HG02840 (cell line): Measurements from ENCODE around the gene PNPLA3.

Experiments
- ATAC-seq: cut with Tn5 transposase; IDR thresholded peaks from one replicate; pipeline ENCODE4 v1.9.1; 2021; ENCODE audit warnings: mild to moderate bottlenecking, moderate library complexity, moderate number of reproducible peaks; ENCODE audit not compliant: unreplicated experiment, low FRiP score

The PNPLA3 gene, protein sequence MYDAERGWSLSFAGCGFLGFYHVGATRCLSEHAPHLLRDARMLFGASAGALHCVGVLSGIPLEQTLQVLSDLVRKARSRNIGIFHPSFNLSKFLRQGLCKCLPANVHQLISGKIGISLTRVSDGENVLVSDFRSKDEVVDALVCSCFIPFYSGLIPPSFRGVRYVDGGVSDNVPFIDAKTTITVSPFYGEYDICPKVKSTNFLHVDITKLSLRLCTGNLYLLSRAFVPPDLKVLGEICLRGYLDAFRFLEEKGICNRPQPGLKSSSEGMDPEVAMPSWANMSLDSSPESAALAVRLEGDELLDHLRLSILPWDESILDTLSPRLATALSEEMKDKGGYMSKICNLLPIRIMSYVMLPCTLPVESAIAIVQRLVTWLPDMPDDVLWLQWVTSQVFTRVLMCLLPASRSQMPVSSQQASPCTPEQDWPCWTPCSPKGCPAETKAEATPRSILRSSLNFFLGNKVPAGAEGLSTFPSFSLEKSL

GRCh38 chr22:43923631-43924464 lies at the start of gene PNPLA3:
PNPLA3 (plus strand) TSS chr22:43923805; CDS start chr22:43923912, 107 bp downstream.
- no peak for ATAC-seq

DNA sequence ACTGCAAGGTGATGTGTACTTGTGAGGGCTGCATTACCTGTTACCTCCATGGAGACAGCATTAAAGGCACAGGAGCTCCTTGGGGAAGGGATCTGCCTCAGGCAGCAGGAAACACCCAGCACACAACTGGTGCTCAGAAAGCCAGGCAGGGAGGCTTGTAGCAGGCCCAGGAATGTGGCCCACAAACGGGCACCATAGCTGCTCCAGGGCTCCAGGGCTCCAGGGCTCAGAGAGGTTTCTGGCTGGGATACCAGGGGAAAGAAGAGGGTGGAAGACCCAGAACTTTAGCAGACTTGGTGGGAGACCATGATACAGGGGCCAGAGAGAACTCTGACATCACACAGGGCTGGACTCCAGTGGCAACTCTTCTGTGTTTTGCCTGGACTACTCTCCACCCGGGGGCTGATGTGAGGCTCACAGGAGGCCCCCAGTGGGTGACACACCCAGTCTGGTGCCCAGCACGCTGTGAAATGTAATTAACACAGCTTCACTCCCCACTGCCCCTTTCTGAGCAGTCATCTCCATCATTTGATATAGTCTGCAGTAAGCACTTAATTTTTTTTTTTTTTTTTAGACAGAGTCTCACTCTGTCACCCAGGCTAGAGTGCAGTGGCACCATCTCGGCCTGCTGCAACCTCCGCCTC lies 46.6 kb upstream of the PNPLA3 start:
- no peak for ATAC-seq

- ATAC-seq: no peak
Observed at GRCh38 chr22:43878079-43878795, 45.4 kb upstream of the PNPLA3 start.

GRCh38 chr22:43878831-43879550 lies 44.6 kb upstream of the PNPLA3 start:
- ATAC-seq: no peak

DNA sequence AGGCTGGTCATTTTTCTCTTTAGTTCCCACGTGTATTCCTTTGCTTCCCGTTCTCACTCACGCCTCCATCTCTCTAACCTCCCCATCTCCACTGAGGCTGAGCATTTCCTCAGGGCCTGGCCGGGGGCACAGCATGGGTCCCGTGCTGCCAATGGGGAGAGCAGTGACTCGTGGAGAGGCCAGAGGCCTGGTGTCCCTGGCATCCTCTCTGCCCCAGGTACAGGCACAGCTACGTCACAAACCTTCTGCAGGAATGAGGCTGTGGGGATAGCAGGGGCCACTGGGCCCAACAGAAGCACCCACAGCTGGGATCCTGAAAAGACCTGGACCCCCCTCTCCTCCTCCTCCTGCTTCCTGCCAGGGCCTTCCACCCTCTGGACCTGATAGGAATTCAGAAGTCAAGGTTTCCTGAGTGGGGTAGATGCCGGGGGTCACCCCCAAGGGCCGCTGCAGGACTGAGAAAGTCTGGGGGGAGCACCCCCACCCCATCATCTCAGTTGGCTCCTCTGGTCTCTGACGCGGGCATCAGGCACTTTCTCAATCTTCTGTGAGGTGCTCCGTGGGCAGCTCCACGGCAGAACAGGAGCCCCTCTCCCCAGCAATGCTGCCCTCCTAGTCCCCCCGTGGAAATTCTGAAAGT lies 43.6 kb upstream of the PNPLA3 start:
- no peak for ATAC-seq

- no peak for ATAC-seq
Observed at GRCh38 chr22:43880541-43880991, 43.0 kb upstream of the PNPLA3 start.

DNA sequence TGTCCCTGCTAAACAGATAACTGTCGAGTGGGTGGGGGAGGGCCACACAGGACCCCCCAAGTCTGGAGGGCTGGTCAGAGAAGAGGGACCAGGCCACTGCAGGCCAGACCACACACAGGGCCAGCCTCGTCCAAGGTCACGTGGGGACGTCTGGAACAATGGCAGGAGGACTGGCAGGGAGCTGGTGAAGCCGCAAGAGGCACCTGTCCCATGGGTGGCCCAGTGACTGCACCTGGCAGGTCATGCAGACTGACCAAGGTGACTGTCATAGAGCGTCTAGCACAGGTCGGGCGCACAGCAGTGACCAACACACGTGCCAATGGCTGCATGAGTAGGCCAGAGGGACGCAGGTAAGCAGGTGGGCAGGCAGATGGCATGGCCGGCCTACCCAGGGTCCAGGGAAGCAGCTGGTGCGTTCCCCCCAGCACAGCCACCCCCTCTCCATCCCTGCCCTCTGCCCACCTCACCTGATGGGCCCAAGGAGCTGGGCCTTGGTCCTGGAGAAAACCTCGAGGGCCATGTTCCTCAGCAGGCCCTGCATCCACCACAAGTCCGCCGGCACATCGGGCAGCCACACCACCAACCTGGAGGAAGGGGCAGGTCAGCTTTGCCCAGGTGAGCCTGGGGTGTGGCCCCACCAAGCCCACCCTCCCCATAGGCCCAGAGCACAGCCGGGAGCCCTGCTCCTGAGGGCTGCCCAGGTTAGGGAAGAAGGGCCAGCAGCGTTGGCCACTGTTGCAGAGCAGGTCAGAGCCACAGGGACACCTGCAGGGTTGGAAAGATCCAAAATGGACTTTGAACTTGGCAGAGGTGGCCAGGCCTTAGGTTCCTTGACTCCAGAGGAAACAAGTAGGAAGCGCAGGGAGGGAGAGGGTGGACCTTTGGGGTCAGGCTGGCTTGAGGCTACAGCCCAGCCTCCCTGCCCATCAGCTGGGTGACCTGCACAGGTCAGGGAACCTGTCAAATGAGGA lies 42.2 kb upstream of the PNPLA3 start:
- ATAC-seq: no peak

- no peak for ATAC-seq
Observed at GRCh38 chr22:43882122-43882767, 41.4 kb upstream of the PNPLA3 start.

DNA sequence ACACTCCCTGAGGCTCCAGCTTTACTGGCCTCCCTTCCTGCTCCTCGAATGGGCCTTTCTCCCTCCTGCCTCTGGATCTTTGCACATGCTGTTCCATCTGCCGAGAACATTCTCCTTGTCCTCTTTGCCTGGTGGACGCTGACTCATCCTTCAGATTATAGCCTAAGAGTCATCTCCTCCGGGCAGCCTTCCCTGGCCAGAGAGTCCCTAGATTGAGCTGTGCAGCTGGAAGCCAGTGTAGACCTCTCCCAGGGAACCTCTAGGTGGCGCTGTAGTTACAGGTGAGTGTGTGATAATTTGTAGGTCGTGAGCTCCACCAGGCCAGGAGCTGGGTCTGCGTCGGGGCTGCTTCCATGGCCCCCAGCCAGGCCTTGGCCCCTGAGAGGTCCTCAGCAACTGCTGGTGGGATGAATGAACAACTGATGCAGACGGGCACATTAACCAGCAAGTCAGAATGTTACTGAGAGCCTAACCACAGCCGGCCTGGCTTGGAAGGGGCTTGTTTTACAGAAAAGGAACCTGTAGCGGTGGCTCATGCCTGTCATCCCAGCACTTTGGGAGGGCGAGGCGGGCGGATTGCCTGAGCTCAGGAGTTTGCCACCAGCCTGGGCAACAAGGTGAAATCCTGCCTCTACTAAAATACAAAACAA lies 40.5 kb upstream of the PNPLA3 start:
- ATAC-seq: no peak

DNA sequence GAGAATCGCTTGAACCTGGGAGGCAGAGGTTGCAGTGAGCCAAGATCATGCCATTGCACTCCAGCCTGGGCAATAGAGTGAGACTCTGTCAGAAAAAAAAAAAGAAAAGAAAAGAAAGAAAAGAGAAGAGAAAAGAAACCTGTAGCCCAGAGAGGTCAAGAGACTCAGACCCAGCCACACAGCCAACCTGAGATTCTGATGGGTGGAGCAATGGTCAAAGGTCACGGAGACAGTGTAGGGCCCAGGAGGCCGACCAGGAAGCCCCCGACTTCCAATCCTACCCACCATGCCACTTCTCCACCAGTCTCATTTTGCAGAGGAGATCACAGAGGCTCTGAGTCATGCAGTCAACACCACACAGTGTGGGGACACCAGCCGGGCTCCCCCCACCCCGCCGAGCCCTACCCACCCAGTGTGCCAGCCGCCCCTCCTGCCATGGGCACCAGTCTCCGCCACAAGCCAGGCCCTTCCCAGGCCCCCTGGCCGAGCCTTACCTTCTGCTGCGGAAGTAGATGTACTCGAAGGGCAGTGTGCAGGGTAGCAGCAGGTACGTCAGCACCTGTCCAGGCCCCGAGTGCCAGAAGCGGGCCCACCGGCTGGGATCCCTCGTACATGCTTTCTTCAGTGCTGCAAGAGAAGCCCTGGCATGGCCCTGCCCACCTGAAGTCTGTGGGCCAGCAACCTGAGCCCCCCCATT lies 39.7 kb upstream of the PNPLA3 start:
- ATAC-seq: no peak

DNA sequence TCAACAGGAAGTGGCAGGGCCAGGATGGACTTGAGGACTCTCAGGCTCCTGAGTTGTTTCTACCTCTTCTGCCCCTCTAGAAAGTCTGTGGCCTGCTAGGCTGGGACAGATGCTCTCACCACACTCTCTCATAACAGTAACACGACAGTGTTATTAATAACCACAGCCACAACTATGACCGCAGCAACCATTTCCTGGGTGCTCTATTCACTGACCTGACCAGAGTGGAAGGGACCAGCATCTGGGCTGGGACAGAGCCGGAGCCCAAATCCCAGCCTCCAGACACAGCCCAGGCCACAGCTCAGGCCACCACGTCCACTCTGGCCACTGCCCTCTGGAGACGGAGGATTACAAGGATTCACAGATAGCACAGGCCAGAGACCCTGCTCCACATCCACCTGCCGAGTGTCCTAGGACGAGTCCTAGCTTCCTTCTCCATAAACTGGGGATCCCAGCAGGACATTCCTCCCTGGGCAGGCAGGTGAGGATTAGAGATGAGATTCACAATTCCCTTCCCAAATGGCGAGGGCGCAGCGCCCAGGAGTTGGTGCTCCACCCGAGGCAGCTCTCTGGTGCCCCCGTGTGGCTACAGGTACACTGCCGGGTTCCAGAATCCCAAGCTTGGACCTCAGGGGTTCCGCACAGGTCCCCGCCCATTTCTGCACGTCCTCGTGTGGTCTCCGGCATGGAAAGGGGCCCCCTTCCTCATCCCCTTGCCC lies 38.8 kb upstream of the PNPLA3 start:
- ATAC-seq: no peak

GRCh38 chr22:43885319-43885671 lies 38.3 kb upstream of the PNPLA3 start:
- no peak for ATAC-seq

- ATAC-seq: no peak
Observed at GRCh38 chr22:43885786-43886185, 37.8 kb upstream of the PNPLA3 start.

DNA sequence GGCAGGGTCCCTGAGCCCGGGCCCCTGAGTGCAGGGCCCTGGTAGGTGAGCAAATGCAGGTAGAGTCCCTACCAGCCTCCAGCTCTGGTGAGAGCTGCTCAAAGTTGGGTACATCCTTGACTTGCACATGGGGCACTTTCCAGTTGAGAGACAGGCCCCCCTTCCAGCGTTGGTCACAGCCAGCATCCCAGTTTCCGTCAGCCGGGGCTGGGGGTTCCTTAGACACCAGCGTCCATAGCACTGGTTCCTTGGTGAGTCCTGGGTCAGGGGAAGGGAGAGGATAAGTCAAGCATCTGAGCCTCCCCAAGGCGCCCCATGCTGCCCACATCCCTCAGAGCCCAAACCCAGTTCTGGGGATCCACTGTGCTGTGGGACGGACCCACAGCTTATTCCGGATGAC lies 37.4 kb upstream of the PNPLA3 start:
- no peak for ATAC-seq

GRCh38 chr22:43887391-43887790 lies 36.2 kb upstream of the PNPLA3 start:
- no peak for ATAC-seq

GRCh38 chr22:43888740-43889139 lies 34.9 kb upstream of the PNPLA3 start:
- ATAC-seq: no peak
